ENCODE measurements around the gene NME7. TPM values are rescaled to one million over a fixed set of nuclear protein-coding genes. Genes with fewer than 3 reads are reported as not detected.
"Not testable (repeated sequence)": the region's sequence is repeated elsewhere in the genome, so short reads cannot be mapped to it uniquely, and the experiment has no call there.

The NME7 gene
- polyA plus RNA-seq, 1 experiment = 7.5 TPM

DNA sequence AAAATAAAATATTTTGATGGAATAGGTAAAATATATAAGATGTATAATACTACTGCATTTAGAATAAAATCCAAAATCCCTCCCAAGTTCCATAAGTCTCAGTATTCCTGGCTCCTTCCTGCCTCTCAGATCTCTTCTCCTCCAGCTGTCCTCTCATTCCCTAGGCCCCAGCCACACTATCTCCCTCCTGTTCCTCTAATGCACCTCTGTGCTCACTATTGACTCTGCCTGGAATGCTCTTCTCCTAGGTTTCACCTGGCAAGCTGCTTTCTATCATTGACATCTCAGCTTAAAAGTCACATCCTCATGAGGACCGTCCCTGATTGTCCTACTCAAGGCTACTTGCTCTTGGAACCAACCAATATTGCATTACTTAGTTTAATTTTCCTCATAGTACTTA is 7.2 kb downstream of the NME7 start:
- Histone ChIP-seq H3K27me3 (ENCODE audit: control insufficient read depth, insufficient read depth, low read length) (no peaks in the 10 kb centered on the region), H3K4me3 (ENCODE audit: low read depth, low read length) (no peak overlapping the region), H3K36me3 (ENCODE audit: control insufficient read depth, insufficient read depth, low read length) (no peaks in the 10 kb centered on the region)
- ChIA-PET POLR2A (no interaction called here), CTCF (interaction anchor here (1.7 to 1.8 kb wide), 2 partner anchors 11 to 757 kb away, joined by 6 to 8 read pairs; no protein-coding TSS in a partner anchor)
- TF ChIP-seq CTCF (IDR thresholded peaks at IDR 0.05; ENCODE audit: insufficient read depth, low read depth, low read length) = no peak
- DNase-seq (ENCODE audit: low read depth) = no peak

DNA sequence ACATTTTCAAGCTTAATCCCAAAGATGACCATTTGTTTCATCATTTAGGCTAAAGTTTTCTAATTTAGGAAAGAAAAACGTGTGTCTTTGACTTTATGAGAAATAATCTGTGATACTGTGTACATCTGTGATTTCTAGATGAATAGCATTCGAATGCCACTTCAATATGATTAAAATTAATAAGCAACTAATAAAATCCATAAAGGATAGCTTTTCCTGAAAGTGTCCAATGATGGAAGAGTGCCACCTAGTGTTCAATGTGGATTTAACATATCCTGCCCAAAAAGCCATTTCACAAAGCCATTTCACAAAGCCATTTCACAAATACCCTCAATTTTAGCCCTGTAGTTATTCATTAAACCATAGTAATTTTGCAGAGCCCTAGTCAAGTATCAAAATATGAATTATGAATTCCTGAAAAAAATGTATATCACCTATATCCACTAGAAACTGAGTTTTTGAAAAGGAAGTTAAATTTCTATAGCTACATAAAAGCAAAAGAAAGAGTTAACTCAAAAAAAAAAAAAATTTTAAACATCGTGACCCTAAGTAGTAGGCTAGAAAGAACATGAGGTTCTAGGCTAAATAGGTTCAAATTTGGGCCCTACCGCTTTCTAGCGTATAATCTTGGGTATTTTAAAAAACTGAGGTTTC is 19.1 kb downstream of the NME7 start:
- H3K36me3 ChIP-seq (ENCODE audit: control insufficient read depth, insufficient read depth, low read length) = no peaks in the 10 kb centered on the region
- peak; percentile 66 for TF ChIP-seq CTCF (IDR thresholded peaks at IDR 0.05; ENCODE audit: insufficient read depth, low read depth, low read length)
- ChIA-PET CTCF (interaction anchor here (0.6 to 3.9 kb wide), 16 partner anchors 12 to 1006 kb away, joined by 3 to 52 read pairs (median 4); partner anchors contain the start of genes ATP1B1, BLZF1 and NME7), POLR2A (interaction anchor here (0.6 kb wide), 1 partner anchor 115 kb away, joined by 6 read pairs; no protein-coding TSS in a partner anchor)
- no peak for DNase-seq (ENCODE audit: low read depth)
- no peak overlapping the region for H3K4me3 ChIP-seq (ENCODE audit: low read depth, low read length)
- H3K27me3 ChIP-seq (ENCODE audit: control insufficient read depth, insufficient read depth, low read length) = no peaks in the 10 kb centered on the region

- DNase-seq (ENCODE audit: low read depth) = no peak
- Histone ChIP-seq H3K4me3 (ENCODE audit: low read depth, low read length) (no peak overlapping the region), H3K36me3 (ENCODE audit: control insufficient read depth, insufficient read depth, low read length) (no peaks in the 10 kb centered on the region), H3K27me3 (ENCODE audit: control insufficient read depth, insufficient read depth, low read length) (no peaks in the 10 kb centered on the region)
- POLR2A ChIA-PET = interaction anchor here (0.6 kb wide), 1 partner anchor 114 kb away, joined by 6 read pairs; no protein-coding TSS in a partner anchor
- CTCF ChIA-PET = interaction anchor here (0.6 to 3.9 kb wide), 16 partner anchors 12 to 1005 kb away, joined by 3 to 52 read pairs (median 4); partner anchors contain the start of genes ATP1B1, BLZF1 and NME7
- TF ChIP-seq CTCF (IDR thresholded peaks at IDR 0.05; ENCODE audit: insufficient read depth, low read depth, low read length) = no peak
Observed at GRCh38 chr1:169347688-169348382, 19.8 kb downstream of the NME7 start.

DNA sequence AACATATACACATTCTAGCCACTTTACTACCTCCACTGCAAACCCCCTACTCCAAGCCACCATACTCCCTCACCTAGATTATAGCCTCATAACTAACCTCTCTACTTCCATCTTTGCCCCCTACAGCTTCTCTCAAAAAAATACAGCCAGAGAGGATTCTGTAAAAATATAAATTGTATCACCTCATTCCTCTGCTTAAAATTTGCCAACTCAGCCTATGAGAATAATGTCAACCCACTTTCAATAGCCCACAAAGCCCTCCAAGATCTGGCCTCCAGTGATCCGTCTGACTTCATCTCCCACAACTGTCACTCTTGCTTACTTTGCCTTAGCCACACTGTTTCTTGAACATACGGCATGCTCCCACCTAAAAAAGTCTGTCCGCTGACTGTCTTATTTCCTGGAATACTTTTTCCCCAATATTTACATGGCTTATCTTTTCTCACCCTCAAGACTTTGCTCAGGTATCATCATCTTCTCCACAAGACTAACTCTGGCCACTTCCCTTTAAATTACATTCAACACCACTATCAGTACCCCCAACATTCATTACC is 21.5 kb downstream of the NME7 start:
- H3K36me3 ChIP-seq (ENCODE audit: control insufficient read depth, insufficient read depth, low read length) = no peaks in the 10 kb centered on the region
- CTCF ChIA-PET = interaction anchor here (1.0 to 3.9 kb wide), 4 partner anchors 211 to 742 kb away, joined by 3 to 52 read pairs (median 7); no protein-coding TSS in a partner anchor
- POLR2A ChIA-PET = interaction anchor here (0.5 kb wide), 1 partner anchor 238 kb away, joined by 4 read pairs; no protein-coding TSS in a partner anchor
- H3K27me3 ChIP-seq (ENCODE audit: control insufficient read depth, insufficient read depth, low read length) = no peaks in the 10 kb centered on the region
- H3K4me3 ChIP-seq (ENCODE audit: low read depth, low read length) = no peak overlapping the region
- no peak for DNase-seq (ENCODE audit: low read depth)
- no peak for TF ChIP-seq CTCF (IDR thresholded peaks at IDR 0.05; ENCODE audit: insufficient read depth, low read depth, low read length)

DNA sequence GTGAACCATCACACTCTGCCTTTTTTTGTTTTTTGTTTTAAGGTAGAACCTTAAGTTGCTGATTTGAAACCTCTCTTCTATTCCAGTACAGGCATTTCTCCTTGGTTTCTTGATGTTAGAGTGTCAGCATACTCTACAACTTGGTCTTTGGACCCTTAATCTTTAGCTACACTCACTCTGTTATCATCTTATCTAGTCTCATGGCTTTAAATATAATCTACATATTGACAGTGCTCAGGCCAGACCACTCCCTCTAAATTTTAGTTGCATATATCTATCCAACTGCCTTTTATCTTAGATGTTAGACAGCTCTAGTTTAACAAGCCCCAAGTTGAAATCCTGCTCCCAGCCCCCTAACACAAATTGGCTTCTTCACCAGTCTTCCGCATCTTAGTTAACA is 22.1 kb downstream of the NME7 start:
- DNase-seq (ENCODE audit: low read depth) = no peak
- Histone ChIP-seq H3K36me3 (ENCODE audit: control insufficient read depth, insufficient read depth, low read length) (no peaks in the 10 kb centered on the region), H3K27me3 (ENCODE audit: control insufficient read depth, insufficient read depth, low read length) (no peaks in the 10 kb centered on the region), H3K4me3 (ENCODE audit: low read depth, low read length) (no peak overlapping the region)
- CTCF ChIA-PET = interaction anchor here (1.0 kb wide), 1 partner anchor 588 kb away, joined by 3 read pairs; no protein-coding TSS in a partner anchor
- no peak for TF ChIP-seq CTCF (IDR thresholded peaks at IDR 0.05; ENCODE audit: insufficient read depth, low read depth, low read length)
- POLR2A ChIA-PET = interaction anchor here (0.5 kb wide), 1 partner anchor 238 kb away, joined by 4 read pairs; no protein-coding TSS in a partner anchor

GRCh38 chr1:169342096-169342495 is 25.5 kb downstream of the NME7 start:
- CTCF ChIA-PET = interaction anchor here (0.5 to 1.2 kb wide), 2 partner anchors 739 to 1258 kb away, joined by 4 read pairs; no protein-coding TSS in a partner anchor
- DNase-seq (ENCODE audit: low read depth); H3K4me3 ChIP-seq (ENCODE audit: low read depth, low read length); H3K36me3 ChIP-seq (ENCODE audit: control insufficient read depth, insufficient read depth, low read length); H3K27me3 ChIP-seq (ENCODE audit: control insufficient read depth, insufficient read depth, low read length); POLR2A ChIA-PET: not testable (repeated sequence)
